DND-41 (cell line): ENCODE measurements around the gene IL12RB2.

Experiments used
- ATAC-seq: fragments of 200-7000 bp; cut with Tn5 transposase; 3 replicates; pipeline ENCODE4 v1.9.1; 2021; ENCODE audit warnings: low read depth; ENCODE audit not compliant: insufficient read depth
- DNase-seq: peaks from one replicate; pipeline ENCODE4 v3.0.0-alpha.2; 2020
- H2AFZ ChIP-seq: 2 replicates; pipeline ENCODE4 v1.6.0; 2012; ENCODE audit warnings: low read depth, low read length
- H3K27ac ChIP-seq: 2 replicates; pipeline ENCODE4 v1.5.1; 2012; ENCODE audit warnings: low read length, inconsistent platforms
- H3K27me3 ChIP-seq: fragments of 200-600 bp; sonication (generic); 2 replicates; pipeline ENCODE4 v1.6.0; 2012; ENCODE audit warnings: low read length, mild to moderate bottlenecking, inconsistent platforms; ENCODE audit not compliant: insufficient read depth, poor library complexity
- H3K36me3 ChIP-seq: 2 replicates; pipeline ENCODE4 v1.5.1; 2012; ENCODE audit warnings: low read length, inconsistent platforms; ENCODE audit not compliant: insufficient read depth
- H3K4me1 ChIP-seq: 2 replicates; pipeline ENCODE4 v1.5.1; 2012; ENCODE audit warnings: mild to moderate bottlenecking, low read length; ENCODE audit not compliant: insufficient read depth
- H3K4me2 ChIP-seq: 2 replicates; pipeline ENCODE4 v1.6.0; 2012; ENCODE audit warnings: mild to moderate bottlenecking, moderate library complexity, low read length, inconsistent platforms; ENCODE audit not compliant: insufficient read depth
- H3K4me3 ChIP-seq, 2 experiments: fragments of 200-600 bp in 1 of 2; shearing (Covaris generic) in 1 of 2; 2 replicates each; pipeline ENCODE4 v1.5.1; 2012 to 2016; ENCODE audit warnings: inconsistent platforms in 2 of 2, low read length in 2 of 2, mild to moderate bottlenecking in 2 of 2, low read depth in 1 of 2, moderate library complexity in 1 of 2
- H3K79me2 ChIP-seq: 2 replicates; pipeline ENCODE4 v1.6.0; 2012; ENCODE audit warnings: low read length, inconsistent platforms; ENCODE audit not compliant: insufficient read depth
- H3K9ac ChIP-seq: 2 replicates; pipeline ENCODE4 v1.6.0; 2012; ENCODE audit warnings: low read depth, mild to moderate bottlenecking, inconsistent platforms, low read length, moderate library complexity
- H3K9me3 ChIP-seq: 2 replicates; pipeline ENCODE4 v1.5.1; 2012; ENCODE audit warnings: low read length, moderate library complexity, mild to moderate bottlenecking, inconsistent platforms; ENCODE audit not compliant: insufficient read depth, severe bottlenecking
- H4K20me1 ChIP-seq: 2 replicates; pipeline ENCODE4 v1.6.0; 2012; ENCODE audit warnings: low read length; ENCODE audit not compliant: insufficient read depth
- CTCF ChIP-seq: IDR thresholded peaks from 2 replicates; pipeline ENCODE4 v1.5.1; 2012; ENCODE audit warnings: borderline replicate concordance, low read length, moderate library complexity, mild to moderate bottlenecking; ENCODE audit not compliant: poor library complexity, severe bottlenecking; ENCODE audit errors: extremely low read depth
- EZH2 ChIP-seq: IDR thresholded peaks from 3 replicates; pipeline ENCODE4 v1.6.1; 2012; ENCODE audit warnings: borderline replicate concordance, low read depth, mild to moderate bottlenecking, moderate library complexity, low read length, inconsistent platforms; ENCODE audit not compliant: severe bottlenecking

IL12RB2 gene

GRCh38 chr1:67377253-67377652 lies 69.6 kb downstream of the IL12RB2 start:
- no peaks in the 10 kb centered on the region for H3K79me2 ChIP-seq
- no peak overlapping the region for H3K27ac ChIP-seq
- no peaks in the 10 kb centered on the region for H3K4me1 ChIP-seq
- H3K4me3 ChIP-seq = no peak overlapping the region
- TF ChIP-seq CTCF (no peak), EZH2 (no peak)
- no peaks in the 10 kb centered on the region for H4K20me1 ChIP-seq
- H3K9ac ChIP-seq = no peak overlapping the region
- no peaks in the 10 kb centered on the region for H3K36me3 ChIP-seq
- H2AFZ ChIP-seq = no peak overlapping the region
- H3K27me3 ChIP-seq = no peaks in the 10 kb centered on the region
- ATAC-seq (no peak), DNase-seq (no peak)
- H3K4me2 ChIP-seq = no peak overlapping the region
- no peaks in the 10 kb centered on the region for H3K9me3 ChIP-seq

- no peaks in the 10 kb centered on the region for H3K27me3 ChIP-seq
- H3K9ac ChIP-seq = no peak overlapping the region
- DNase-seq = no peak
- TF ChIP-seq EZH2 (no peak), CTCF (no peak)
- no peaks in the 10 kb centered on the region for H3K4me1 ChIP-seq
- no peaks in the 10 kb centered on the region for H3K79me2 ChIP-seq
- no peak overlapping the region for H3K27ac ChIP-seq
- H2AFZ ChIP-seq = no peak overlapping the region
- H3K36me3 ChIP-seq = no peaks in the 10 kb centered on the region
- no peak overlapping the region for H3K4me2 ChIP-seq
- no peaks in the 10 kb centered on the region for H4K20me1 ChIP-seq
- no peak for ATAC-seq
- H3K4me3 ChIP-seq = no peak overlapping the region
- peaks cover 21% of the 10 kb centered on the region for H3K9me3 ChIP-seq
Measured at GRCh38 chr1:67381154-67381553, 73.5 kb downstream of the IL12RB2 start.

- no peak overlapping the region for H3K4me2 ChIP-seq
- ATAC-seq (no peak), DNase-seq (no peak)
- no peaks in the 10 kb centered on the region for H3K27me3 ChIP-seq
- H2AFZ ChIP-seq = no peak overlapping the region
- H3K36me3 ChIP-seq = no peaks in the 10 kb centered on the region
- H3K9me3 ChIP-seq = peaks cover 21% of the 10 kb centered on the region
- no peak for TF ChIP-seq CTCF
- TF ChIP-seq EZH2 = no peak
- H3K4me1 ChIP-seq = no peaks in the 10 kb centered on the region
- H3K79me2 ChIP-seq = no peaks in the 10 kb centered on the region
- H4K20me1 ChIP-seq = no peaks in the 10 kb centered on the region
- no peak overlapping the region for H3K4me3 ChIP-seq
- no peak overlapping the region for H3K9ac ChIP-seq
- H3K27ac ChIP-seq = no peak overlapping the region
Measured at GRCh38 chr1:67382292-67382691, 74.6 kb downstream of the IL12RB2 start.
